DND-41 (cell line): ENCODE data around the gene DENND5B.
A peak's percentile ranks its signal among the peaks of the same experiment; 100 is the strongest.

Experiments used
- ATAC-seq: fragments of 200-7000 bp; cut with Tn5 transposase; 3 replicates; pipeline ENCODE4 v1.9.1; 2021; ENCODE audit warnings: low read depth; ENCODE audit not compliant: insufficient read depth
- DNase-seq: peaks from one replicate; pipeline ENCODE4 v3.0.0-alpha.2; 2020
- H2AFZ ChIP-seq: 2 replicates; pipeline ENCODE4 v1.6.0; 2012; ENCODE audit warnings: low read depth, low read length
- H3K27ac ChIP-seq: 2 replicates; pipeline ENCODE4 v1.5.1; 2012; ENCODE audit warnings: low read length, inconsistent platforms
- H3K27me3 ChIP-seq: fragments of 200-600 bp; sonication (generic); 2 replicates; pipeline ENCODE4 v1.6.0; 2012; ENCODE audit warnings: low read length, mild to moderate bottlenecking, inconsistent platforms; ENCODE audit not compliant: insufficient read depth, poor library complexity
- H3K36me3 ChIP-seq: 2 replicates; pipeline ENCODE4 v1.5.1; 2012; ENCODE audit warnings: low read length, inconsistent platforms; ENCODE audit not compliant: insufficient read depth
- H3K4me1 ChIP-seq: 2 replicates; pipeline ENCODE4 v1.5.1; 2012; ENCODE audit warnings: mild to moderate bottlenecking, low read length; ENCODE audit not compliant: insufficient read depth
- H3K4me2 ChIP-seq: 2 replicates; pipeline ENCODE4 v1.6.0; 2012; ENCODE audit warnings: mild to moderate bottlenecking, moderate library complexity, low read length, inconsistent platforms; ENCODE audit not compliant: insufficient read depth
- H3K4me3 ChIP-seq, 2 experiments: fragments of 200-600 bp in 1 of 2; shearing (Covaris generic) in 1 of 2; 2 replicates each; pipeline ENCODE4 v1.5.1; 2012 to 2016; ENCODE audit warnings: inconsistent platforms in 2 of 2, low read length in 2 of 2, mild to moderate bottlenecking in 2 of 2, low read depth in 1 of 2, moderate library complexity in 1 of 2
- H3K79me2 ChIP-seq: 2 replicates; pipeline ENCODE4 v1.6.0; 2012; ENCODE audit warnings: low read length, inconsistent platforms; ENCODE audit not compliant: insufficient read depth
- H3K9ac ChIP-seq: 2 replicates; pipeline ENCODE4 v1.6.0; 2012; ENCODE audit warnings: low read depth, mild to moderate bottlenecking, inconsistent platforms, low read length, moderate library complexity
- H3K9me3 ChIP-seq: 2 replicates; pipeline ENCODE4 v1.5.1; 2012; ENCODE audit warnings: low read length, moderate library complexity, mild to moderate bottlenecking, inconsistent platforms; ENCODE audit not compliant: insufficient read depth, severe bottlenecking
- H4K20me1 ChIP-seq: 2 replicates; pipeline ENCODE4 v1.6.0; 2012; ENCODE audit warnings: low read length; ENCODE audit not compliant: insufficient read depth
- EZH2 ChIP-seq: IDR thresholded peaks from 3 replicates; pipeline ENCODE4 v1.6.1; 2012; ENCODE audit warnings: borderline replicate concordance, low read depth, mild to moderate bottlenecking, moderate library complexity, low read length, inconsistent platforms; ENCODE audit not compliant: severe bottlenecking
- TF ChIP-seq, protein P1 (sequence below): IDR thresholded peaks from 2 replicates; pipeline ENCODE4 v1.5.1; 2012; ENCODE audit warnings: borderline replicate concordance, low read length, moderate library complexity, mild to moderate bottlenecking; ENCODE audit not compliant: poor library complexity, severe bottlenecking; ENCODE audit errors: extremely low read depth

DENND5B gene

DNA sequence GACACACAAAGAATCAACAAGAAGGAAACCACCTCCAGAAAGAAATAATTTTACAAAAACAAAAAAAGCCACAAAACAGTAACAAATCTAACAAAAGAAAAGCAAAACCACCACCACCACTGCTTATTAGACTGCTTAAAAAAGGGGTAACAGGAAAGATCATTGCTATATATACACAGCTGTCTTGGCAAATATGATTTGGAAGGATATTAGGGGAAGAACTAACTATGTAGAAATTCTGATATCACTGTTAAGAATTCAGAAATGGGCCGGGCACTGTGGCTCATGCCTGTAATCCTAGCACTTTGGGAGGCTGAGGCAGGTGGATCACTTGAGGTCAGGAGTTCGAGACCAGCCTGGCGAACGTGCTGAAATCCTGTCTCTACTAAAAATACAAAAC is 92.5 kb downstream of the DENND5B start:
- Histone ChIP-seq H3K4me3 (no peak overlapping the region), H3K27ac (no peak overlapping the region), H4K20me1 (no peaks in the 10 kb centered on the region), H3K4me2 (no peak overlapping the region), H3K9ac (no peak overlapping the region), H3K4me1 (no peaks in the 10 kb centered on the region), H3K36me3 (no peaks in the 10 kb centered on the region), H3K79me2 (no peaks in the 10 kb centered on the region), H3K9me3 (no peaks in the 10 kb centered on the region), H2AFZ (no peak overlapping the region), H3K27me3 (peaks cover 3% of the 10 kb centered on the region)
- DNase-seq (no peak), ATAC-seq (no peak)
- TF ChIP-seq EZH2, result no peak
- TF ChIP-seq, protein P1, sequence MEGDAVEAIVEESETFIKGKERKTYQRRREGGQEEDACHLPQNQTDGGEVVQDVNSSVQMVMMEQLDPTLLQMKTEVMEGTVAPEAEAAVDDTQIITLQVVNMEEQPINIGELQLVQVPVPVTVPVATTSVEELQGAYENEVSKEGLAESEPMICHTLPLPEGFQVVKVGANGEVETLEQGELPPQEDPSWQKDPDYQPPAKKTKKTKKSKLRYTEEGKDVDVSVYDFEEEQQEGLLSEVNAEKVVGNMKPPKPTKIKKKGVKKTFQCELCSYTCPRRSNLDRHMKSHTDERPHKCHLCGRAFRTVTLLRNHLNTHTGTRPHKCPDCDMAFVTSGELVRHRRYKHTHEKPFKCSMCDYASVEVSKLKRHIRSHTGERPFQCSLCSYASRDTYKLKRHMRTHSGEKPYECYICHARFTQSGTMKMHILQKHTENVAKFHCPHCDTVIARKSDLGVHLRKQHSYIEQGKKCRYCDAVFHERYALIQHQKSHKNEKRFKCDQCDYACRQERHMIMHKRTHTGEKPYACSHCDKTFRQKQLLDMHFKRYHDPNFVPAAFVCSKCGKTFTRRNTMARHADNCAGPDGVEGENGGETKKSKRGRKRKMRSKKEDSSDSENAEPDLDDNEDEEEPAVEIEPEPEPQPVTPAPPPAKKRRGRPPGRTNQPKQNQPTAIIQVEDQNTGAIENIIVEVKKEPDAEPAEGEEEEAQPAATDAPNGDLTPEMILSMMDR, result no peak

DNA sequence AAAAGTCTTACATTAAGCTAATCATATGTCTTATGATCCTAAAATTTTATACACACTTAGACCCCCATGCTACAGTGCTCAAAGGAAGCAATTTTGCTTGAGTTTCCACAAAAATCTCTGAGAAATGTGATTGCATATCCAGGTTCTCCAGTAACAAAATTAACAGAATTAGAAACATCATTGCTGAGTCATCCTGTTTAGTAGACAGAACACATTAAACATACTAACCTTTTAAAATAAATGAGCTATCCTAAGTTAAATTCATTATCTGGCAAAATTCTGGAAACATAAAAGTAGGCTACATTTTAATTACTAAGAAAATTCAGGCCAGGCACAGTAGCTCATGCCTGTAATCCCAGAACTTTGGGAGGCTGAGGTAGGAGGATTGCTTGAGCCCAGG is 94.7 kb downstream of the DENND5B start:
- TF ChIP-seq EZH2, result no peak
- TF ChIP-seq, protein P1, result no peak
- DNase-seq (no peak), ATAC-seq (no peak)
- H4K20me1 ChIP-seq, result no peaks in the 10 kb centered on the region
- H3K79me2 ChIP-seq, result no peaks in the 10 kb centered on the region
- H3K4me1 ChIP-seq, result no peaks in the 10 kb centered on the region
- H3K36me3 ChIP-seq, result no peaks in the 10 kb centered on the region
- no peak overlapping the region for H3K4me2 ChIP-seq
- H3K27ac ChIP-seq, result no peak overlapping the region
- H3K9ac ChIP-seq, result no peak overlapping the region
- H3K4me3 ChIP-seq, result no peak overlapping the region
- H3K9me3 ChIP-seq, result no peaks in the 10 kb centered on the region
- no peak overlapping the region for H2AFZ ChIP-seq
- peaks cover 3% of the 10 kb centered on the region for H3K27me3 ChIP-seq

DNA sequence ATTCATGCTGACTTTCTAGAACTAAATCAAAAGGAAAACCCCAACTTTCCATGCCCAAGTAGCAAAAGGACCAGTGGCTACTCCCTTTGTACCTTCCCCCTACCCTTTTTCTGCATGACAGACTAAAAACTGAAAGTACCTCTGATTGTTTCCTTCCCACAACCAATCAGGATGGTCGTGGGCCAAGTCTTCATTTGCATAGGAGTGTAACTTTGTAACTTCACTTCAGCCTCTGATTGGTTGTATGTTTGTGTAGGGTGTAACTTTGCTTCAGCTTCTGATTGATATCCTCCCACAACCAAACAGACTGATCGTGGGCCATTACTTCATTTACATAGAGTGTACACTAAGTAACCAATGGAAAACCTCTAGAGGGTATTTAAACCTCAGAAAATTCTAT is 96.5 kb downstream of the DENND5B start:
- H3K4me3 ChIP-seq, result no peak overlapping the region
- no peaks in the 10 kb centered on the region for H3K4me1 ChIP-seq
- no peak overlapping the region for H3K4me2 ChIP-seq
- H3K27me3 ChIP-seq, result peaks cover 8% of the 10 kb centered on the region
- no peak overlapping the region for H2AFZ ChIP-seq
- H3K79me2 ChIP-seq, result no peaks in the 10 kb centered on the region
- peak; percentile 60 for ATAC-seq
- H3K9me3 ChIP-seq, result no peaks in the 10 kb centered on the region
- no peak overlapping the region for H3K9ac ChIP-seq
- no peak for DNase-seq
- H3K36me3 ChIP-seq, result no peaks in the 10 kb centered on the region
- H4K20me1 ChIP-seq, result no peaks in the 10 kb centered on the region
- TF ChIP-seq, protein P1, result no peak
- TF ChIP-seq EZH2, result no peak
- no peak overlapping the region for H3K27ac ChIP-seq
